ENCODE measurements around the gene CD101.
"Not testable (repeated sequence)": the region's sequence is repeated elsewhere in the genome, so short reads cannot be mapped to it uniquely, and the experiment has no call there.

The CD101 gene

GRCh38 chr1:117001254-117001927 lies at the start of gene CD101:
Gene CD101 (plus strand): TSS chr1:117001760. CDS start chr1:117001818, 58 bp downstream.
- DNase-seq = no peak

GRCh38 chr1:116952738-116953275 lies 48.8 kb upstream of the CD101 start:
- no peak for DNase-seq

GRCh38 chr1:116954440-116954839 lies 47.1 kb upstream of the CD101 start:
- DNase-seq = no peak

- DNase-seq = no peak
Measured at GRCh38 chr1:116956378-116956777, 45.2 kb upstream of the CD101 start.

- DNase-seq = no peak
Measured at GRCh38 chr1:116957646-116958045, 43.9 kb upstream of the CD101 start.

- no peak for DNase-seq
Measured at GRCh38 chr1:116958110-116958509, 43.5 kb upstream of the CD101 start.

GRCh38 chr1:116958977-116959376 lies 42.6 kb upstream of the CD101 start:
- no peak for DNase-seq

- DNase-seq = no peak
Measured at GRCh38 chr1:116961606-116962005, 40.0 kb upstream of the CD101 start.

- no peak for DNase-seq
Measured at GRCh38 chr1:116962987-116963639, 38.4 kb upstream of the CD101 start.

- DNase-seq = no peak
Measured at GRCh38 chr1:116966791-116967190, 34.8 kb upstream of the CD101 start.

- no peak for DNase-seq
Measured at GRCh38 chr1:116968724-116969123, 32.8 kb upstream of the CD101 start.

- no peak for DNase-seq
Measured at GRCh38 chr1:116971258-116971860, 30.2 kb upstream of the CD101 start.

- no peak for DNase-seq
Measured at GRCh38 chr1:116971965-116972673, 29.4 kb upstream of the CD101 start.

- no peak for DNase-seq
Measured at GRCh38 chr1:116972674-116973030, 28.9 kb upstream of the CD101 start.

GRCh38 chr1:116980309-116980708 lies 21.3 kb upstream of the CD101 start:
- DNase-seq = not testable (repeated sequence)

- DNase-seq = no peak
Measured at GRCh38 chr1:116981521-116982037, 20.0 kb upstream of the CD101 start.

GRCh38 chr1:116982319-116983004 lies 19.1 kb upstream of the CD101 start:
- DNase-seq = no peak

- DNase-seq = no peak
Measured at GRCh38 chr1:116983112-116983511, 18.4 kb upstream of the CD101 start.

GRCh38 chr1:116983678-116984077 lies 17.9 kb upstream of the CD101 start:
- no peak for DNase-seq

- DNase-seq = no peak
Measured at GRCh38 chr1:116984406-116985160, 17.0 kb upstream of the CD101 start.

- no peak for DNase-seq
Measured at GRCh38 chr1:116986421-116987255, 14.9 kb upstream of the CD101 start.
